Vagina (tissue), 2 donors: ENCODE measurements around the gene TANK.

Source experiments
- CTCF ChIP-seq, 3 experiments: fragments of 450-650 bp in 2 of 3; fragments of 200-600 bp in 1 of 3; sonication (generic) in 1 of 3; IDR thresholded peaks; one replicate each; pipeline ENCODE4 v1.5.1; 2017 to 2019; ENCODE audit warnings: antibody characterized with exemption in 3 of 3, mild to moderate bottlenecking in 2 of 3, moderate library complexity in 2 of 3
- POLR2A ChIP-seq, 2 donors: fragments of 450-650 bp; IDR thresholded peaks; one replicate each; pipeline ENCODE4 v1.6.1; 2017; ENCODE audit warnings: antibody characterized with exemption in 2 of 2, mild to moderate bottlenecking in 2 of 2, moderate library complexity in 2 of 2

- TF ChIP-seq CTCF (IDR thresholded peaks at IDR 0.05) (no peak), POLR2A (IDR thresholded peaks at IDR 0.05) (no peak)
Measured at GRCh38 chr2:161206471-161207032, 46.3 kb downstream of the TANK start.
